Suprapubic skin (tissue), 3 donors: ENCODE data around the gene RNPEPL1.

Experiments used
- CTCF ChIP-seq, 2 donors: fragments of 200-600 bp in 1 of 2; fragments of 450-650 bp in 1 of 2; sonication (generic) in 1 of 2; IDR thresholded peaks; one replicate each; pipeline ENCODE4 v1.5.1; 2016 to 2019; ENCODE audit warnings: antibody characterized with exemption in 2 of 2, mild to moderate bottlenecking in 1 of 2, moderate library complexity in 1 of 2
- EP300 ChIP-seq: sonication (generic); formaldehyde crosslinking; IDR thresholded peaks from one replicate; pipeline ENCODE4 v1.6.1; 2017; ENCODE audit warnings: antibody characterized with exemption

DNA sequence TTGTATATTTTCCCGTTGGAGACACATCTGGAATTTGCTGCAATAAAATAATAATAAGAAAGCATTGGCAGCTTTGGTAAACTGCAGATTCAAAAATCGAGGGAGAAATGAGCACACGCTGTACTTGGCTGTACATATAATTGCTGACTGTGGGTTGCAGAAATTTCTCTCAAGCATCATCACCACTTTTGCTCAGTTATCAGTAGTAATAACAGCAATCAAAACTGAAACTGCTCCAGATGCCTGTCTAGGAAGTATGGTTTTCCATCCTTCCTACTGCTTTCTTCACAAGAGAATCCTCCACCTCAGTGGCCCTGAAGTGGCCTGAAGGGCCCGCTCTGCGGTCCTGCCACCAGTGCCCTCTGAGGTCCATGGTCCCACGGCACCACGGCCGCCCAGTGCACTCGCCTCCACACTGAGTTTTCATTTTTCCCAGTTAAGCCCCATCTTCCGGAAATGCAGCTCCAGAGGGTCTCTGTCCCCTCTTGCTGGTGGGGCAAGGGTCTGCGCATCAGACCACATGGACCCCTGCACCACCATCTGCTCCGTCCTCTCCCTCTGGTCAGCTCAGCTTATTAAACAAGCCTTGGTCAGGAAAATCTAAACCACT, 4.2 kb upstream of the RNPEPL1 start:
- TF ChIP-seq CTCF (IDR thresholded peaks at IDR 0.05), result no peak
- TF ChIP-seq EP300, result no peak
